22Rv1 (cell line): ENCODE measurements around the gene HAGH.

Experiments used
- CTCF ChIP-seq: fragments of 450-650 bp; IDR thresholded peaks from 2 replicates; pipeline ENCODE4 v1.5.1; 2017; ENCODE audit warnings: mild to moderate bottlenecking
- ZFX ChIP-seq: fragments of 450-650 bp; IDR thresholded peaks from 2 replicates; pipeline ENCODE4 v1.6.1; 2017; ENCODE audit warnings: antibody characterized with exemption, borderline replicate concordance

DNA sequence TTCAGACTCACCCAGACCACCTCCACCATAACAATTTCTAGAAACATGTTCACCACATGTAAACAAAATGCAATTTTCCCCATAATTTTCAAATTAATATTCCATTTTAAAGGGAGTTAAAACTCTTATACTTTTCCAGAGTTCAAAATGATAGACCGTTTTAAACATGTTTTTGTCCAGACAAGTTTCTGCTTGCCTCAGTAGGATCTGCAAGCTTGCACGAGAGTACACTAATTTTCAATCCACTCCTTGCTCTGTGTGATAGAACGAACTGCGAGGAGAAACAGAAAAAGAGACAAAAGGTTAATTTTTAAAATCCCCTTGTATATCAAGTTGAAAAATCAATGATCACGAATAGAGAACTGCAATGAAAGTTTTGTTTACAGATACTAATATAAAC lies 7.5 kb upstream of the HAGH start:
- TF ChIP-seq CTCF (no peak), ZFX (no peak)
